GM12878 (cell line): Measurements from ENCODE around the gene DSTN. TPM values are rescaled to one million over a fixed set of nuclear protein-coding genes. Genes with fewer than 3 reads are reported as not detected.

ENCODE experiments used
- BRCA1 ChIP-seq: IDR thresholded peaks from 2 replicates; pipeline ENCODE4 v1.6.1; 2011; ENCODE audit warnings: low read depth, low read length, improper control_type of control experiment
- CHD1 ChIP-seq: IDR thresholded peaks from 2 replicates; pipeline ENCODE4 v1.6.1; 2012; ENCODE audit warnings: low read depth, low read length, improper control_type of control experiment
- ESRRA ChIP-seq: IDR thresholded peaks from 2 replicates; pipeline ENCODE4 v1.6.1; 2012; ENCODE audit warnings: mild to moderate bottlenecking, low read length, improper control_type of control experiment
- HSF1 ChIP-seq: fragments of 150-350 bp; IDR thresholded peaks from 2 replicates; pipeline ENCODE4 v1.6.1; 2014; ENCODE audit warnings: mild to moderate bottlenecking, low read depth, low read length
- NR2C2 ChIP-seq: IDR thresholded peaks from 2 replicates; pipeline ENCODE4 v1.6.1; 2011; ENCODE audit warnings: borderline replicate concordance, low read depth; ENCODE audit not compliant: control insufficient read depth, insufficient read length
- SKIL ChIP-seq: fragments of 450-650 bp; IDR thresholded peaks from 2 replicates; pipeline ENCODE4 v1.6.1; 2017; ENCODE audit warnings: mild to moderate bottlenecking, low read depth, inconsistent platforms; ENCODE audit not compliant: poor library complexity, severe bottlenecking
- SUPT20H ChIP-seq: IDR thresholded peaks from 2 replicates; pipeline ENCODE4 v1.6.1; 2011; ENCODE audit warnings: low read depth, mild to moderate bottlenecking, low read length, moderate library complexity, borderline replicate concordance; ENCODE audit not compliant: control insufficient read depth
- USF1 ChIP-seq: IDR thresholded peaks from 2 replicates; pipeline ENCODE4 v1.6.1; 2011; ENCODE audit warnings: borderline replicate concordance, low read depth, mild to moderate bottlenecking, moderate library complexity, mixed read lengths, low read length; ENCODE audit not compliant: insufficient read depth; ENCODE audit errors: extremely low read length
- YBX1 ChIP-seq: fragments of 450-650 bp; IDR thresholded peaks from 2 replicates; pipeline ENCODE4 v1.6.1; 2016; ENCODE audit warnings: antibody characterized with exemption
- ZNF207 ChIP-seq: fragments of 450-650 bp; IDR thresholded peaks from 2 replicates; pipeline ENCODE4 v1.6.1; 2014; ENCODE audit warnings: antibody characterized with exemption, mild to moderate bottlenecking, borderline replicate concordance
- ZNF217 ChIP-seq: fragments of 450-650 bp; IDR thresholded peaks from 2 replicates; pipeline ENCODE4 v1.6.1; 2017; ENCODE audit warnings: antibody characterized with exemption, mild to moderate bottlenecking
- polyA plus RNA-seq, 11 experiments: library from polyadenylated mRNA; depleted of rRNA in 4 of 11; unstranded in 6 of 11; stranded (reverse) in 5 of 11; fragments of >200 nt; fragmentation: Nextera tagmentation in 4 of 11; fragmentation: Illumina TruSeq in 1 of 11; extraction: Ambion mirVana in 4 of 11; extraction: Trizol in 1 of 11; gene quantifications; 1 replicate in 1 of 11; 2 replicates in 10 of 11; pipeline versions ENCODE4 v1.2.1 to v1.2.3, GENCODE V29; 2011 to 2016; ENCODE audit warnings: inconsistent platforms in 2 of 11, missing spikeins in 2 of 11, low read depth in 1 of 11
- total RNA-seq, 4 experiments: library from RNA; depleted of rRNA in 3 of 4; stranded (reverse); fragments of >200 nt in 3 of 4; fragmentation: Illumina TruSeq in 1 of 4; extraction: Trizol in 1 of 4; gene quantifications; 2 replicates each; pipeline versions ENCODE4 v1.2.1 to v1.2.3, GENCODE V29; 2013 to 2021

DSTN gene
- total and polyA plus RNA-seq, 10 of the 15 experiments (the other 5 are each of a cell fraction or from before 2014, with no cell fraction given) = 26.7 to 137 (median 40.8) TPM

- TF ChIP-seq ESRRA (no peak), USF1 (no peak), YBX1 (no peak), BRCA1 (no peak), CHD1 (no peak), NR2C2 (no peak), ZNF207 (no peak), SKIL (no peak), HSF1 (no peak), SUPT20H (no peak), ZNF217 (no peak)
- TF ChIP-seq, all 136 proteins: peak for 0
Measured at GRCh38 chr20:17629678-17630089, 59.8 kb downstream of the DSTN start (continued).
